Caco-2 (cell line): ENCODE data around the gene PBOV1. TPM values are rescaled to one million over a fixed set of nuclear protein-coding genes. Genes with fewer than 3 reads are reported as not detected.

Experiments used
- BruUV-seq: library from RNA; stranded (reverse); fragments of 400-500 nt; replicated peaks from 2 replicates; lab custom pipeline; 2021; lab: Mats Ljungman, UMichigan
- CTCF ChIA-PET: fragments of 300-600 bp; sonication (Branson Sonifier 250); formaldehyde crosslinking; loops from one replicate; lab custom pipeline; 2022; ENCODE audit warnings: antibody characterized with exemption; lab: Charles Lee
- POLR2A ChIA-PET: fragments of 300-600 bp; sonication (Branson Sonifier 250); formaldehyde crosslinking; loops from one replicate; lab custom pipeline; 2022; ENCODE audit warnings: antibody characterized with exemption; lab: Charles Lee
- DNase-seq, 2 experiments: peaks; one replicate each; pipeline versions ENCODE4 v3.0.0 to v3.0.0-alpha.2; 2020 to 2022
- H3K27me3 ChIP-seq: replicated peaks from 2 replicates; pipeline ENCODE4 v1.6.0; 2011; ENCODE audit warnings: low read length; ENCODE audit not compliant: control insufficient read depth, insufficient read depth
- H3K36me3 ChIP-seq: 2 replicates; pipeline ENCODE4 v1.5.1; 2011; ENCODE audit warnings: low read length; ENCODE audit not compliant: control insufficient read depth, insufficient read depth
- H3K4me1 ChIP-seq: fragments of 250-450 bp; sonication (Bioruptor Pico); 2 replicates; pipeline ENCODE4 v1.5.1; 2020; ENCODE audit warnings: mild to moderate bottlenecking
- H3K4me3 ChIP-seq: 2 replicates; pipeline ENCODE4 v1.5.1; 2011; ENCODE audit warnings: low read depth, mild to moderate bottlenecking, control low read depth, low read length
- H3K9me3 ChIP-seq: fragments of 250-450 bp; sonication (Bioruptor Pico); 2 replicates; pipeline ENCODE4 v1.5.1; 2020; ENCODE audit warnings: mild to moderate bottlenecking, moderate library complexity
- H3K27ac Mint-ChIP-seq: one replicate; pipeline ENCODE4 v1.8.0; 2022; ENCODE audit warnings: mixed read lengths; ENCODE audit not compliant: unreplicated experiment
- H3K27me3 Mint-ChIP-seq: one replicate; pipeline ENCODE4 v1.8.0; 2022; ENCODE audit warnings: mixed read lengths; ENCODE audit not compliant: insufficient read depth, unreplicated experiment
- H3K36me3 Mint-ChIP-seq: one replicate; pipeline ENCODE4 v1.8.0; 2022; ENCODE audit warnings: mild to moderate bottlenecking, mixed read lengths; ENCODE audit not compliant: insufficient read depth, unreplicated experiment
- H3K4me1 Mint-ChIP-seq: one replicate; pipeline ENCODE4 v1.8.0; 2022; ENCODE audit warnings: low read depth, mixed read lengths; ENCODE audit not compliant: unreplicated experiment
- H3K4me3 Mint-ChIP-seq: one replicate; pipeline ENCODE4 v1.8.0; 2022; ENCODE audit warnings: mild to moderate bottlenecking, moderate library complexity, mixed read lengths; ENCODE audit not compliant: unreplicated experiment
- H3K9me3 Mint-ChIP-seq: one replicate; pipeline ENCODE4 v1.8.0; 2022; ENCODE audit warnings: mixed read lengths; ENCODE audit not compliant: unreplicated experiment
- intact Hi-C: fragments of 100-400 bp; cut with micrococcal nuclease; formaldehyde crosslinking; loops from one replicate; pipeline ENCODE4 v1.10.0; 2022; ENCODE audit not compliant: unreplicated experiment
- total RNA-seq: library from RNA; stranded (reverse); gene quantifications from 2 replicates; pipeline ENCODE4 v1.2.3, GENCODE V29; 2022
- TF ChIP-seq, protein P1 (sequence below), 2 experiments: fragments of 200-600 bp in 1 of 2; IDR thresholded peaks; 1 replicate in 1 of 2; 2 replicates in 1 of 2; pipeline versions ENCODE4 v1.5.1 to v1.8.0; 2011 to 2022; ENCODE audit warnings: antibody characterized with exemption in 1 of 2, control low read depth in 1 of 2, inconsistent platforms in 1 of 2, low read depth in 1 of 2, low read length in 1 of 2, mild to moderate bottlenecking in 1 of 2, moderate library complexity in 1 of 2; ENCODE audit not compliant: insufficient read depth in 1 of 2, severe bottlenecking in 1 of 2, unreplicated experiment in 1 of 2

Gene PBOV1
- total RNA-seq, 1 experiment from 2014 or later, result not detected

DNA sequence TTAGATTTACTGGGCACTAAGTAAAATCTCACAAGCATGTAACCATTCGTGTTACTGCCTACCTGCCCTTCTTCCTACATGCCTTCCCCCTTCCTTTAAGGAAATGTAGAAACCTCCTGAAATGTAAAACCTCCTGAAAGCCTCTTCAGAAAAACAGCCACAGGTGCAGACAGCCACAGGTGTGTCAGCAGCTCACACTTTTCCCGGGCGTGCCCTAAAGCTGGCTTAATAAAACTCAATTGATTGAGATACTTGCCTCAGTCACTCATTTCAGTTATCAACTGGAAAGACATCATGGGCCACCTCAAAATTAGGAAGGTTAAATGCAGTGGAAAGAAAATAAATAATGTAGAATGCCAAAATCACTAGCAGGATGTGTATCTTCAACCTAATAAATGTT, 23.1 kb upstream of the PBOV1 start:
- no peaks in the 10 kb centered on the region for H3K4me1 ChIP-seq
- Mint-ChIP-seq H3K36me3 (no peaks in the 10 kb centered on the region), H3K27me3 (no peaks in the 10 kb centered on the region), H3K4me1 (no peaks in the 10 kb centered on the region), H3K27ac (no peak overlapping the region), H3K4me3 (no peak overlapping the region), H3K9me3 (no peaks in the 10 kb centered on the region)
- no peaks in the 10 kb centered on the region for H3K36me3 ChIP-seq
- no peak overlapping the region for H3K4me3 ChIP-seq
- ChIA-PET POLR2A (no interaction called here), CTCF (no interaction called here)
- no TSS peak for BruUV-seq
- H3K27me3 ChIP-seq, result no peaks in the 10 kb centered on the region
- TF ChIP-seq, protein P1, sequence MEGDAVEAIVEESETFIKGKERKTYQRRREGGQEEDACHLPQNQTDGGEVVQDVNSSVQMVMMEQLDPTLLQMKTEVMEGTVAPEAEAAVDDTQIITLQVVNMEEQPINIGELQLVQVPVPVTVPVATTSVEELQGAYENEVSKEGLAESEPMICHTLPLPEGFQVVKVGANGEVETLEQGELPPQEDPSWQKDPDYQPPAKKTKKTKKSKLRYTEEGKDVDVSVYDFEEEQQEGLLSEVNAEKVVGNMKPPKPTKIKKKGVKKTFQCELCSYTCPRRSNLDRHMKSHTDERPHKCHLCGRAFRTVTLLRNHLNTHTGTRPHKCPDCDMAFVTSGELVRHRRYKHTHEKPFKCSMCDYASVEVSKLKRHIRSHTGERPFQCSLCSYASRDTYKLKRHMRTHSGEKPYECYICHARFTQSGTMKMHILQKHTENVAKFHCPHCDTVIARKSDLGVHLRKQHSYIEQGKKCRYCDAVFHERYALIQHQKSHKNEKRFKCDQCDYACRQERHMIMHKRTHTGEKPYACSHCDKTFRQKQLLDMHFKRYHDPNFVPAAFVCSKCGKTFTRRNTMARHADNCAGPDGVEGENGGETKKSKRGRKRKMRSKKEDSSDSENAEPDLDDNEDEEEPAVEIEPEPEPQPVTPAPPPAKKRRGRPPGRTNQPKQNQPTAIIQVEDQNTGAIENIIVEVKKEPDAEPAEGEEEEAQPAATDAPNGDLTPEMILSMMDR (IDR thresholded peaks at IDR 0.05; ENCODE audit: insufficient read depth in 1 of 2, low read depth in 1 of 2, low read length in 1 of 2, severe bottlenecking in 1 of 2, unreplicated experiment in 1 of 2), result no peak
- DNase-seq, result no peak
- H3K9me3 ChIP-seq, result no peaks in the 10 kb centered on the region
- intact Hi-C loops, result no loop called here

DNA sequence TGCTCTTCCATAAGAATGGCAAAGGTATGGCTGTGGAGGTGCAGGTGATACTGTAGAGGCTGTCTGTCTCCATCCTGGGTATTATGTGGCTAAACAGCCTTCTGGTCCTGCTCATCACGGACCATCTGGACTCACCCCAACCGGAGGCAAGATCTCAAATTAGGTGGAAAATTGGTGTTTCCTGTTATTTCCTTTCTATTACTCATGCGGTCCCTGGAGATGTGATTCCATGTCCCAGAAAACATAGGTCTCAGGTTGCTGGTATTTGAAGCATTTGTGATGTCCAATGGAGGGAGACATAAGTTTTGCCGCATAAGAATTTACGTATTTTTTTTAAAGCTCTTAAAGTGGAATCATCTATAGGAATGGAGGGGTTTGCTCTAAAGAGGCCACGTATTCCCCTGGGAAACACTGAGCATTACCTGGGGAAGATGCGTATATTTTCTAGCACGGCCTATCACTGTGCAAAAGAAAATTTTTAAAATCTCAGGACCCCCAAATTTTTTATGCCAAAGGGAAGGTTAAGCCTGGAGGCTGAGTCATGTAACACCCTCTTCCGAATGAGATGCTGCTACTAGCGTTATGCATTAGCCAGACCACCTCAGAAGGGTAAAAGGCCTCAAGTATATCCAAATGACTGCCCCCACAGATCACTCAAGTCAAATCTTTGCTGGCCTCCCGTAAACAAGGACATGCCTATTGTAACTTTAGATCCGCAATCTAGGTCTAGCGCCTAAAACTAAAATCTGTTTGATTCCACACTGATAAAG, 22.4 kb upstream of the PBOV1 start:
- H3K4me1 Mint-ChIP-seq, result no peaks in the 10 kb centered on the region
- CTCF ChIA-PET, result interaction anchor here (0.6 kb wide), 1 partner anchor 127 kb away, joined by 5 read pairs; no protein-coding TSS in a partner anchor
- TF ChIP-seq, protein P1 (IDR thresholded peaks at IDR 0.05; ENCODE audit: insufficient read depth in 1 of 2, low read depth in 1 of 2, low read length in 1 of 2, severe bottlenecking in 1 of 2, unreplicated experiment in 1 of 2), result no peak

DNA sequence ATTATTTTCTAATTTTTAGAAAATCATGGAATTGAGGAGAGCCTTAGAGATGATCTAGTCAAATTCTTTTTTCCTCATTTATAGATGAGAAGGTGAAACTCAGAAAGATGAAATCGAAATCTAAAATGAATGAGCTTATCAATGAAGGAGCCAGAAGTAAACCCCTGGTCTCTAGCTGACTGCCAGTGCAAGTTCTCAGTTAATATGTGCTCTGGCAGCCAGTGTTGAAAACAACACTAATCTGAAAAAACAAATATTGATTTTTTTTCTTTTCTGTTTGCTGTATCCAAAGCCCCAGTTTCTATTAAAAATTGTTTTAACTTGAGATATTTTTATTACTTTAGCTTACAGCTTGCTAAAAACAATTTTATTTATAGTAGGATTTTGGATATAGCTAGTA, 21.5 kb upstream of the PBOV1 start:
- CTCF ChIA-PET, result no interaction called here
- POLR2A ChIA-PET, result no interaction called here
- Mint-ChIP-seq H3K27ac (no peak overlapping the region), H3K36me3 (no peaks in the 10 kb centered on the region), H3K4me3 (no peak overlapping the region), H3K9me3 (no peaks in the 10 kb centered on the region), H3K27me3 (no peaks in the 10 kb centered on the region), H3K4me1 (no peaks in the 10 kb centered on the region)
- no peak for DNase-seq
- no peak overlapping the region for H3K4me3 ChIP-seq
- H3K27me3 ChIP-seq, result no peaks in the 10 kb centered on the region
- no peaks in the 10 kb centered on the region for H3K9me3 ChIP-seq
- intact Hi-C loops, result no loop called here
- H3K36me3 ChIP-seq, result no peaks in the 10 kb centered on the region
- no TSS peak for BruUV-seq
- TF ChIP-seq, protein P1 (IDR thresholded peaks at IDR 0.05; ENCODE audit: insufficient read depth in 1 of 2, low read depth in 1 of 2, low read length in 1 of 2, severe bottlenecking in 1 of 2, unreplicated experiment in 1 of 2), result no peak
- H3K4me1 ChIP-seq, result no peaks in the 10 kb centered on the region

More for the DNA sequence above, 22.4 kb upstream of the PBOV1 start:
- no peaks in the 10 kb centered on the region for H3K4me1 ChIP-seq
- DNase-seq, result no peak
- POLR2A ChIA-PET, result no interaction called here
- Mint-ChIP-seq H3K27me3 (no peaks in the 10 kb centered on the region), H3K4me3 (no peak overlapping the region), H3K9me3 (no peaks in the 10 kb centered on the region), H3K36me3 (no peaks in the 10 kb centered on the region), H3K27ac (no peak overlapping the region)
- H3K27me3 ChIP-seq, result no peaks in the 10 kb centered on the region
- no peaks in the 10 kb centered on the region for H3K36me3 ChIP-seq
- intact Hi-C loops, result no loop called here
- H3K4me3 ChIP-seq, result no peak overlapping the region
- BruUV-seq, result no TSS peak
- no peaks in the 10 kb centered on the region for H3K9me3 ChIP-seq
